HG03460 (cell line): ENCODE measurements around the gene LCLAT1.

Experiments used
- ATAC-seq: cut with Tn5 transposase; IDR thresholded peaks from one replicate; pipeline ENCODE4 v1.9.1; 2021; ENCODE audit not compliant: unreplicated experiment

Gene LCLAT1

DNA sequence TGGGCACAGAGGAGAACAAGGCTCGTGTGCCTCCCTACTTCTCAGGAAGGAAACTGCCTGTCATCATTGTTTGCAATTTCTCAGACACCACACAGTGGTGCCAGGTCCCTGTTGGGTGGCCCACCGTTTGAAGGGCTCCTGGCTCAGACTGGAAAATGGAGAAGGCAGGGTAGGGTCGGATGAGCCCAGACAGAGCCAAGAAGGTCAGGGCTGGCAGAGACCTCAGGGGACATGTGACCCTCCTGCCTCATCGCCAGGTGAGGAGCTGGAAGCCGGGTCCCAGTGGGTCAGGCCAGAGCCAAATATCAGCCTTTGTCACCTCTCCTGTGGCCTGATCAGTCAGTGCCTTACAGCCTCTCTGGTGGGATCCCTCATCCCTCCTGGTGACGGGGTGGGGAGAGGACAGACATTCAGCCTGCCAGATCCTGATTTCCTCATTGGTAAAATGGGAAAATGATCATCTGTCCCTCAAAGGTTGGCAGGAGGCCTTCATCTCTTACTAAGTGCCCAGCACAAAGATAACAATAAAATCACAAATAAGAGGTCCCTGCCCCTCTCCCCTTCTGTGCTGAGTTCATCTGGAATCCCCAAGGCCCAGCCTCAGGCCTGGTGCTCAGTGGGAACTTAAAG is 242.6 kb downstream of the LCLAT1 start:
- ATAC-seq, result no peak

DNA sequence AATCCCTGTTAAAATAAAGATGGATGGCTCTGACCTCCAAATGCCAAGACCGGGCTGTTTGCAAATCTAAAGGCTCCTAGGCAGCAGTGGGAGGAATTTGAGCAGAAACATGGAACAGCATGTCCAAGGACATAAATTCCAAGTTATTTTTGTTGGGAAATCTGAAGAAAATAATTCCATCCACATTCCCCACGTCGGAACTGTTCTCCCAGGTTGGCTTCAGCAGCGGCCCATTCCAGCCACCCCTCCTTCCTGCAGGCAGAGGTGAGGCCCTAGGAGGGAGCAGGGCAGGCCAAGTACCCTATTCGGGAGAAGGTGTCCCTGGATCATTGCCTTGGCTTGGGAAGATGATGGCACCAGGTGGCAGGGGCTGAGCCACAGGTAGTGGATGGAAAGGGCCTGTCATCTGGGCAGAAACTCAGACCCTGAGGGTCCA is 243.1 kb downstream of the LCLAT1 start:
- no peak for ATAC-seq

DNA sequence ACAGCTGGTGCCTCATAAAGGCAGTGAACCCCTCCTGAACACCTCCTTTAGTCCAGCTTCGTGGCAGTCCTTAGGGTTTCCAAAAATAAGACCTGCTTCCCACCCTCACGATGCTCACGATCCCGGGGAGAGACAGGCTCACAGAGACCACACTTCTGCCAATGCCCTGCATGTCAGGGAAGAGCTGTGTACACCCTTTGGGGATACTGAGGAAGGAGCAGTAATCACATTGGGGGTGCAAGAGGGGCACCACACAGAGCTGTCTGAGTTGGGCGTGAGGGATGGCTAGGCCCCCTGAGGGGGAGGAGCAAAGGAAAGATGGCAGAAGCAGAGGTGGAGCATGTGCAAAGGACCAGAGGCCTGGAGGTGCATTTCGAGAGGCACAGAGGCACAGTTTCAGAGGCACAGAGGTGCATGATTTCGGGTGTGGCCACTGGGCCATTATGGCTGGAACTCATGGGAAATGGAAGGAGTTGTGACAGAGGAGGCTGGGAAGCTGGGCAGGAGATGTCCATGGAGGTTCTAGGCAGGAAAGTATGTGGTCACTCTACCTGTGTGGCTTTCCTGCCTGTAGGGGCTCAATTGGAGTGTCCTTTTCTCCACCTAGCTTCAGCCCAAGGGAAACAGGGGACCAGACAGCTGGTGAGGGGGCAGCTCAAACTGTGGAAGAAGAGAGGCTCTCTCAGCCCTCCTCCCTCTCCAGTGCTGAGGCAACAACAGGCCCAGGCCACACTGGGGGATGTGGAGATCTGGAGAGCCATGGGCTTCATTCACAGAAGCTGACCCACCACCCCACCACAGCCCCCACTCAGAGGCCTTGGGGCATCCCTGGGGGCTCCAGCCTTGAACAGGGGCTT is 244.3 kb downstream of the LCLAT1 start:
- no peak for ATAC-seq

DNA sequence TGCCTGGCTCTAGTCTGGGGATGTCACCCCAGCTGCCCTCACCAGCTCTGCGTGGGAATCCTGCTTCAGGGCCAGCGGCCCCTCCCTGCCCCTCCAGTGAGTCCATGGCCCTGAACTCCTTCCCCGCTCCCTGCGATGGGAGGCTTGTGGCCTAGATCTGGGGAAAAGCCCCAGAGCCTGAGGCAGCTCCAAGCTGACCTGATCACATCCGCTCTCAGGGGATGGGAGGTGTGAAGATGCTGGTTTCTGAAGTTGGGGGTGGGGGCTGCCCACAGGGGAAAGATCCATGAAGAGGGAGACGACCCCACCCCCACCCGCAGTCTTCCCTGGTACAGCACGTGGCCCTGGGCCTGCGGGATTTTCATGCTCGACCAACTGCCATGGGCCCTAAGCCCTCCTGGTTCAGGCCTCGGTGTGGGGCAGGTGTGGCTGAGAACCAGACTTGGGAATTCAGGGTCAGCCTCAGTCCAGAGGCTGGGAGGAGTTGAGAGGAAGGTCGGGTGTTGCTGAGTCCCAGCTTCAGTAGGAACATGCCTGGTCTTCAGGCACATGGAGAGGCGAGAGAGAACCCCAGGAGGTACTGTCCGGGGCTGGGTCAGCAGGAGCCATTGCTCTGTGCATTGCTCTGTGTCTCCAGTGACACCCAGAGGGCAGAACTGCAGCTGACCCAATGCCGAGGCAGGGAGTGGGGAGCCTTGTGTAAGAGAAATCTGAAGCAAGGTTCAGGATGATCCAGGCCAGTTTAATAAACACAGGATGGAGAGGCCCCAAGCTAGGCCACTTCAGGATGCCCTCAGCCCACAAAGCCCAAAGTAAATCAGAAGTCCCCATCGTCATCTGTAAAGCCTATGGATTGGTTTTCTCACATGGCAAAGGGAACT is 245.1 kb downstream of the LCLAT1 start:
- no peak for ATAC-seq

DNA sequence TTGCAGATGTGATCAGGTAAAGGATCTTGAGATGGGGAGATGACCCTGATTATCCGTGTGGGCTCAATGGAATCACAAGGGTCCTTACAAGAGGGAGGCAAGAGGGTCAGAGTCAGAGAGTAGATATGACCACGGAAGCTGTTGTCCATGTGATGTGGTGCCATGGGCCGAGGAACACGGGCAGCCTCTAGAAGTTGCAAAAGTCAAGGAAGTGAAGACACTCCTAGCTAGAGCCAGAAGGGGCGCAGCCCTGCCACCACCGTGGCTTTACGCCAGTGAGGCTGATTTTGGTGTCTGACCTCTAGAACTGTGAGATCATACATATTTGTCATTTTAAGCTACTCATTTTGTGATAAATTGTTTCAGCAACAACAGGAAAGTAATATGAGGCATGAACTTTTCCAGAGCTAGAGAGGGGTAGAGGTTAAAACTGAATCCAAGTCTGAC is 245.8 kb downstream of the LCLAT1 start:
- no peak for ATAC-seq
